ENCODE measurements around the gene SUCLG2.

DNA sequence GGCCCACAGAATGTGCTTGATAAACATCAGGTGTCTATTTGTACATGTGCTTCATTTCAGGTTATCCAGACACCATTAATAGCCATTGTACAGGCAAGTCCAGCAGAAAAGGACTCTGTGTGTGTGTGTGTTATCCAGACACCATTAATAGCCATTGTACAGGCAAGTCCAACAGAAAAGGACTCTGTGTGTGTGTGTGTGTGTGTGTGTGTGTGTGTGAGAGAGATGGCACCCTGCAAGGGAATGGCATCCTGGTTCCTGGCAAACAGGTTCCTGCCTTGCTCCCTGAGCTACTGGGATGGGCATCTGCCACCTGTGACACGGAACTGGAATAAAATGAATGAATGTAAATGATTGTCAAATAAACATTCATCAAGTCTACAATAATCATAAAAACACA lies 11.7 kb downstream of the SUCLG2 start:
- TF ChIP-seq, protein P1, sequence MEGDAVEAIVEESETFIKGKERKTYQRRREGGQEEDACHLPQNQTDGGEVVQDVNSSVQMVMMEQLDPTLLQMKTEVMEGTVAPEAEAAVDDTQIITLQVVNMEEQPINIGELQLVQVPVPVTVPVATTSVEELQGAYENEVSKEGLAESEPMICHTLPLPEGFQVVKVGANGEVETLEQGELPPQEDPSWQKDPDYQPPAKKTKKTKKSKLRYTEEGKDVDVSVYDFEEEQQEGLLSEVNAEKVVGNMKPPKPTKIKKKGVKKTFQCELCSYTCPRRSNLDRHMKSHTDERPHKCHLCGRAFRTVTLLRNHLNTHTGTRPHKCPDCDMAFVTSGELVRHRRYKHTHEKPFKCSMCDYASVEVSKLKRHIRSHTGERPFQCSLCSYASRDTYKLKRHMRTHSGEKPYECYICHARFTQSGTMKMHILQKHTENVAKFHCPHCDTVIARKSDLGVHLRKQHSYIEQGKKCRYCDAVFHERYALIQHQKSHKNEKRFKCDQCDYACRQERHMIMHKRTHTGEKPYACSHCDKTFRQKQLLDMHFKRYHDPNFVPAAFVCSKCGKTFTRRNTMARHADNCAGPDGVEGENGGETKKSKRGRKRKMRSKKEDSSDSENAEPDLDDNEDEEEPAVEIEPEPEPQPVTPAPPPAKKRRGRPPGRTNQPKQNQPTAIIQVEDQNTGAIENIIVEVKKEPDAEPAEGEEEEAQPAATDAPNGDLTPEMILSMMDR (IDR thresholded peaks at IDR 0.05), result no peak
- TF ChIP-seq EP300 (IDR thresholded peaks at IDR 0.05) (no peak), POLR2A (IDR thresholded peaks at IDR 0.05) (no peak)
